ENCODE results near the gene RASGRP2.

Gene RASGRP2

GRCh38 chr11:64757549-64758329, 13.8 kb upstream of the RASGRP2 start:
- DNase-seq (ENCODE audit: low read depth, low spot score) = no peak

- DNase-seq (ENCODE audit: low read depth, low spot score) = no peak
Measured at GRCh38 chr11:64755681-64756361, 11.9 kb upstream of the RASGRP2 start.

- DNase-seq (ENCODE audit: low read depth, low spot score) = no peak
Measured at GRCh38 chr11:64754919-64755662, 11.1 kb upstream of the RASGRP2 start.

GRCh38 chr11:64754124-64754918, 10.4 kb upstream of the RASGRP2 start:
- DNase-seq (ENCODE audit: low read depth, low spot score) = no peak

- DNase-seq (ENCODE audit: low read depth, low spot score) = no peak
Measured at GRCh38 chr11:64753380-64754123, 9.6 kb upstream of the RASGRP2 start.

- DNase-seq (ENCODE audit: low read depth, low spot score) = no peak
Measured at GRCh38 chr11:64753019-64753379, 9.1 kb upstream of the RASGRP2 start.

- no peak for DNase-seq (ENCODE audit: low read depth, low spot score)
Measured at GRCh38 chr11:64752175-64752970, 8.4 kb upstream of the RASGRP2 start.

- DNase-seq (ENCODE audit: low read depth, low spot score) = no peak
Measured at GRCh38 chr11:64751580-64751979, 7.6 kb upstream of the RASGRP2 start.

- no peak for DNase-seq (ENCODE audit: low read depth, low spot score)
Measured at GRCh38 chr11:64751136-64751535, 7.2 kb upstream of the RASGRP2 start.

- no peak for DNase-seq (ENCODE audit: low read depth, low spot score)
Measured at GRCh38 chr11:64750361-64751054, 6.6 kb upstream of the RASGRP2 start.

GRCh38 chr11:64747961-64748665, 4.2 kb upstream of the RASGRP2 start:
- no peak for DNase-seq (ENCODE audit: low read depth, low spot score)

- no peak for DNase-seq (ENCODE audit: low read depth, low spot score)
Measured at GRCh38 chr11:64746486-64746885, 2.5 kb upstream of the RASGRP2 start.

GRCh38 chr11:64745521-64746328, 1.8 kb upstream of the RASGRP2 start:
- DNase-seq (ENCODE audit: low read depth, low spot score) = no peak

- no peak for DNase-seq (ENCODE audit: low read depth, low spot score)
Measured at GRCh38 chr11:64745189-64745520, 1.2 kb upstream of the RASGRP2 start.

- DNase-seq (ENCODE audit: low read depth, low spot score) = no peak
Measured at GRCh38 chr11:64744544-64745188, 724 bp upstream of the RASGRP2 start.

GRCh38 chr11:64742889-64743590, 902 bp downstream of the RASGRP2 start:
- no peak for DNase-seq (ENCODE audit: low read depth, low spot score)

All from iPS DF 19.7 (cell line).